LNCAP (cell line): ENCODE results near the gene PAQR9.

Experiments
- CTCF ChIP-seq: fragments of 450-650 bp; IDR thresholded peaks from 2 replicates; pipeline ENCODE4 v1.5.1; 2017; ENCODE audit warnings: mild to moderate bottlenecking

The PAQR9 gene

GRCh38 chr3:142944342-142944741 is 19.1 kb downstream of the PAQR9 start:
- TF ChIP-seq CTCF, result no peak

- no peak for TF ChIP-seq CTCF
These were observed 19.6 kb downstream of the PAQR9 start for GRCh38 chr3:142943870-142944269.

GRCh38 chr3:142943349-142943748 is 20.1 kb downstream of the PAQR9 start:
- TF ChIP-seq CTCF, result no peak

GRCh38 chr3:142941373-142942123 is 21.9 kb downstream of the PAQR9 start:
- no peak for TF ChIP-seq CTCF

- no peak for TF ChIP-seq CTCF
These were observed 23.0 kb downstream of the PAQR9 start for GRCh38 chr3:142940472-142940871.

- no peak for TF ChIP-seq CTCF
These were observed 23.5 kb downstream of the PAQR9 start for GRCh38 chr3:142940000-142940399.

- no peak for TF ChIP-seq CTCF
These were observed 27.5 kb downstream of the PAQR9 start for GRCh38 chr3:142935963-142936362.

- no peak for TF ChIP-seq CTCF
These were observed 28.6 kb downstream of the PAQR9 start for GRCh38 chr3:142934887-142935269.
